IMR-90 (cell line): ENCODE measurements around the gene AFMID. TPM values are rescaled to one million over a fixed set of nuclear protein-coding genes. Genes with fewer than 3 reads are reported as not detected.

Experiments used
- ATAC-seq: fragments of 200-7000 bp; cut with Tn5 transposase; 2 replicates; pipeline ENCODE4 v1.9.1; 2020; ENCODE audit warnings: low read depth, mild to moderate bottlenecking, moderate library complexity
- BruUV-seq: library from RNA; stranded (reverse); fragments of 400-500 nt; replicated peaks from 2 replicates; lab custom pipeline; 2021; lab: Mats Ljungman, UMichigan
- CTCF ChIA-PET: fragments of 300-600 bp; formaldehyde crosslinking; extraction: SDS; loops from one replicate; lab custom pipeline; 2021; ENCODE audit warnings: antibody characterized with exemption; lab: Yijun Ruan, JAX
- POLR2A ChIA-PET: fragments of 300-600 bp; sonication (Branson Sonifier 250); formaldehyde crosslinking; loops from one replicate; lab custom pipeline; 2022; ENCODE audit warnings: antibody characterized with exemption; ENCODE audit not compliant: unreplicated experiment; lab: Charles Lee
- DNase-seq: peaks from one replicate; pipeline ENCODE4 v3.0.0; 2013
- H2AFZ ChIP-seq: replicated peaks from 2 replicates; pipeline ENCODE3; 2013; ENCODE audit warnings: low read length, mild to moderate bottlenecking; ENCODE audit not compliant: poor library complexity
- H2AK5ac ChIP-seq: 2 replicates; pipeline ENCODE4 v1.6.1; 2013; ENCODE audit warnings: low read depth, low read length, inconsistent platforms
- H2AK9ac ChIP-seq: replicated peaks from 2 replicates; pipeline ENCODE3; 2013; ENCODE audit warnings: mild to moderate bottlenecking, low read depth, low read length, moderate library complexity; ENCODE audit not compliant: poor library complexity
- H2BK120ac ChIP-seq: 2 replicates; pipeline ENCODE4 v1.6.1; 2013; ENCODE audit warnings: low read depth, low read length, inconsistent platforms
- H2BK15ac ChIP-seq: 3 replicates; pipeline ENCODE4 v1.6.1; 2013; ENCODE audit warnings: low read depth, low read length, inconsistent platforms
- H2BK20ac ChIP-seq: 2 replicates; pipeline ENCODE4 v1.6.1; 2013; ENCODE audit warnings: low read depth, mild to moderate bottlenecking, inconsistent platforms, low read length, moderate library complexity
- H2BK5ac ChIP-seq: 2 replicates; pipeline ENCODE4 v1.6.1; 2013; ENCODE audit warnings: mild to moderate bottlenecking, low read depth, low read length, inconsistent platforms; ENCODE audit not compliant: poor library complexity, severe bottlenecking
- H3K14ac ChIP-seq: replicated peaks from 2 replicates; pipeline ENCODE4 v1.6.1; 2013; ENCODE audit warnings: low read depth, low read length, inconsistent platforms
- H3K18ac ChIP-seq: 2 replicates; pipeline ENCODE4 v1.6.1; 2013; ENCODE audit warnings: low read depth, low read length, control low read depth
- H3K23ac ChIP-seq: 2 replicates; pipeline ENCODE4 v1.6.1; 2013; ENCODE audit warnings: low read depth, low read length, inconsistent platforms
- H3K27ac ChIP-seq: 2 replicates; pipeline ENCODE4 v1.5.1; 2013; ENCODE audit warnings: mild to moderate bottlenecking, control low read depth, low read length; ENCODE audit not compliant: insufficient read depth
- H3K27me3 ChIP-seq: 2 replicates; pipeline ENCODE4 v1.6.1; 2013; ENCODE audit warnings: low read length; ENCODE audit not compliant: control insufficient read depth, insufficient read depth
- H3K36me3 ChIP-seq: 2 replicates; pipeline ENCODE4 v1.6.1; 2013; ENCODE audit warnings: low read length, mixed read lengths; ENCODE audit not compliant: control insufficient read depth, insufficient read depth
- H3K4ac ChIP-seq: 2 replicates; pipeline ENCODE4 v1.6.1; 2013; ENCODE audit warnings: low read depth, low read length, inconsistent platforms
- H3K4me1 ChIP-seq: 2 replicates; pipeline ENCODE4 v1.6.1; 2013; ENCODE audit warnings: low read length, mixed read lengths; ENCODE audit not compliant: control insufficient read depth, insufficient read depth
- H3K4me2 ChIP-seq: 2 replicates; pipeline ENCODE4 v1.6.1; 2013; ENCODE audit warnings: low read depth, mild to moderate bottlenecking, control low read depth, low read length, moderate library complexity
- H3K4me3 ChIP-seq: 2 replicates; pipeline ENCODE4 v1.5.1; 2013; ENCODE audit warnings: low read depth, mild to moderate bottlenecking, control low read depth, low read length, moderate library complexity; ENCODE audit not compliant: insufficient read depth
- H3K56ac ChIP-seq: 2 replicates; pipeline ENCODE4 v1.6.1; 2013; ENCODE audit warnings: low read length, inconsistent platforms; ENCODE audit not compliant: insufficient read depth; ENCODE audit errors: extremely low read depth
- H3K79me1 ChIP-seq, 2 experiments: 2 replicates each; pipeline ENCODE4 v1.6.1; 2013; ENCODE audit warnings: low read length in 2 of 2, inconsistent platforms in 1 of 2, low read depth in 1 of 2
- H3K9ac ChIP-seq: 2 replicates; pipeline ENCODE4 v1.6.1; 2013; ENCODE audit warnings: low read depth, low read length, control low read depth
- H3K9me1 ChIP-seq: 2 replicates; pipeline ENCODE4 v1.6.1; 2013; ENCODE audit warnings: low read length, inconsistent platforms; ENCODE audit not compliant: insufficient read depth
- H3K9me3 ChIP-seq: 2 replicates; pipeline ENCODE4 v1.6.1; 2013; ENCODE audit warnings: low read length; ENCODE audit not compliant: control insufficient read depth, insufficient read depth
- H4K20me1 ChIP-seq: 2 replicates; pipeline ENCODE4 v1.6.1; 2013; ENCODE audit warnings: low read length, inconsistent platforms; ENCODE audit not compliant: insufficient read depth
- H4K5ac ChIP-seq: 2 replicates; pipeline ENCODE4 v1.6.1; 2013; ENCODE audit warnings: mild to moderate bottlenecking, low read depth, low read length, control low read depth
- H4K8ac ChIP-seq, 2 experiments: 2 replicates each; pipeline ENCODE4 v1.6.1; 2013; ENCODE audit warnings: low read depth in 2 of 2, low read length in 2 of 2, control low read depth in 1 of 2, inconsistent platforms in 1 of 2
- H4K91ac ChIP-seq: 2 replicates; pipeline ENCODE4 v1.6.1; 2013; ENCODE audit warnings: low read depth, low read length, inconsistent platforms; ENCODE audit not compliant: insufficient read depth
- BHLHE40 ChIP-seq: fragments of 150-350 bp; IDR thresholded peaks from 2 replicates; pipeline ENCODE4 v1.6.1; 2016; ENCODE audit warnings: mild to moderate bottlenecking, low read depth, low read length
- CEBPB ChIP-seq: IDR thresholded peaks from 2 replicates; pipeline ENCODE4 v1.6.1; 2012; ENCODE audit warnings: low read depth, low read length, improper control_type of control experiment
- FOS ChIP-seq: fragments of 150-350 bp; IDR thresholded peaks from 2 replicates; pipeline ENCODE4 v1.6.1; 2016; ENCODE audit warnings: low read depth, low read length
- MAZ ChIP-seq: IDR thresholded peaks from 2 replicates; pipeline ENCODE4 v1.6.1; 2012; ENCODE audit warnings: low read depth, mild to moderate bottlenecking, low read length, improper control_type of control experiment, moderate library complexity, borderline replicate concordance
- MXI1 ChIP-seq: IDR thresholded peaks from 2 replicates; pipeline ENCODE4 v1.6.1; 2012; ENCODE audit warnings: low read depth, mild to moderate bottlenecking, low read length, moderate library complexity, borderline replicate concordance
- POLR2A ChIP-seq: IDR thresholded peaks from 2 replicates; pipeline ENCODE4 v1.6.1; 2012; ENCODE audit warnings: mild to moderate bottlenecking, low read depth, low read length
- RAD21 ChIP-seq: IDR thresholded peaks from 2 replicates; pipeline ENCODE4 v1.6.1; 2012; ENCODE audit warnings: low read length, improper control_type of control experiment
- RFX5 ChIP-seq: IDR thresholded peaks from 2 replicates; pipeline ENCODE4 v1.8.0; 2012; ENCODE audit warnings: low read depth, mild to moderate bottlenecking, low read length, moderate library complexity
- WGBS, 2 experiments: methylation state at CpG; one replicate each; pipeline versions ENCODE4 v1.1.5 to v1.1.7; 2013; ENCODE audit warnings: missing lambda C conversion rate in 2 of 2; ENCODE audit not compliant: insufficient read length in 1 of 2; ENCODE audit errors: extremely low coverage in 2 of 2; 5-methylcytosine and 5-hydroxymethylcytosine counted together
- dilution Hi-C: fragments of 300-500 bp; cut with HindIII; formaldehyde crosslinking; loops from one replicate; pipeline ENCODE4 v1.14.3; 2018; ENCODE audit warnings: low sequenced_read_pairs; ENCODE audit not compliant: unreplicated experiment
- in situ Hi-C: fragments of 300-500 bp; cut with MboI; formaldehyde crosslinking; loops from 3 replicates; pipeline ENCODE4 v1.14.3; 2019; ENCODE audit warnings: low sequenced_read_pairs, inconsistent platforms, mixed read lengths
- intact Hi-C: fragments of 100-400 bp; cut with micrococcal nuclease; formaldehyde crosslinking; loops from 2 replicates; pipeline ENCODE4 v1.10.0; 2022
- polyA plus RNA-seq, 3 experiments: library from polyadenylated mRNA; depleted of rRNA; stranded (reverse); fragments of >200 nt; gene quantifications; 2 replicates each; pipeline ENCODE4 v1.2.3, GENCODE V29; 2012; ENCODE audit warnings: low replicate concordance in 1 of 3
- total RNA-seq: library from RNA; depleted of rRNA; stranded (reverse); fragments of >200 nt; gene quantifications from 2 replicates; pipeline ENCODE4 v1.2.3, GENCODE V29; 2012
- TF ChIP-seq, protein P1 (sequence below): fragments of 150-350 bp; IDR thresholded peaks from 2 replicates; pipeline ENCODE4 v1.6.1; 2016; ENCODE audit warnings: low read depth, mild to moderate bottlenecking, low read length, moderate library complexity, borderline replicate concordance

Gene AFMID
- total and polyA plus RNA-seq, 2 of the 4 experiments (the other 2 are of a cell fraction): 41.0 to 65.1 TPM

DNA sequence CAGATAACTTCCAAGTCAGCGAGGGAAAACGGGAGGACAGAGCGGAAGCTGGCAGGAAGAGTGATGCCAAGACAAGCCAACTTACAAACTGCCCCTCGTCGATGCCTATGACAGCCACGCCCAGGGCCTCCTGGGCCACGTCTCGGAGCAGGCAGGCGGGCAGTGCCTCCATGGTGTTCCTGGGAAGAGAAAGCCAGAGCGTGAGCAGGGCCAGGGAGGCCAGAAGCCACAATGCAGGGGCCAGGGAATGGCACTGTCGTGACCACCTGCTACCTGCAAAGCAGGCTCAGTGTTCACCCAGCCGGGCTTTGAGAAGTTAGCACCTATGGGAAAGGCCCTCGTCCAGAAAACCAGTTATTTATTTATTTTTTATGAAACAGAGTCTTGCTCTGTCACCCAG is 4.7 kb upstream of the AFMID start:
- no peak overlapping the region for H3K14ac ChIP-seq
- no peak overlapping the region for H3K9ac ChIP-seq
- no peak for TF ChIP-seq CEBPB
- TF ChIP-seq RFX5: no peak
- no peak for TF ChIP-seq BHLHE40
- no peak for TF ChIP-seq FOS
- TF ChIP-seq MXI1: no peak
- no peak for TF ChIP-seq POLR2A
- TF ChIP-seq MAZ: no peak
- TF ChIP-seq, protein P1, sequence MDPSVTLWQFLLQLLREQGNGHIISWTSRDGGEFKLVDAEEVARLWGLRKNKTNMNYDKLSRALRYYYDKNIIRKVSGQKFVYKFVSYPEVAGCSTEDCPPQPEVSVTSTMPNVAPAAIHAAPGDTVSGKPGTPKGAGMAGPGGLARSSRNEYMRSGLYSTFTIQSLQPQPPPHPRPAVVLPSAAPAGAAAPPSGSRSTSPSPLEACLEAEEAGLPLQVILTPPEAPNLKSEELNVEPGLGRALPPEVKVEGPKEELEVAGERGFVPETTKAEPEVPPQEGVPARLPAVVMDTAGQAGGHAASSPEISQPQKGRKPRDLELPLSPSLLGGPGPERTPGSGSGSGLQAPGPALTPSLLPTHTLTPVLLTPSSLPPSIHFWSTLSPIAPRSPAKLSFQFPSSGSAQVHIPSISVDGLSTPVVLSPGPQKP: no peak
- TF ChIP-seq RAD21: no peak
- no peak overlapping the region for H4K8ac ChIP-seq
- POLR2A ChIA-PET: no interaction called here
- H2AK5ac ChIP-seq: no peak overlapping the region
- no peak overlapping the region for H2BK120ac ChIP-seq
- no TSS peak for BruUV-seq
- H2BK20ac ChIP-seq: no peak overlapping the region
- no peaks in the 10 kb centered on the region for H3K9me3 ChIP-seq
- in situ Hi-C loops: no loop called here
- H3K36me3 ChIP-seq: no peaks in the 10 kb centered on the region; the same call in 1 of the 2 replicates
- H3K4me2 ChIP-seq: no peak overlapping the region
- H4K91ac ChIP-seq: no peak overlapping the region
- H3K9me1 ChIP-seq: peaks cover 17% of the 10 kb centered on the region; the same call in 1 of the 2 replicates
- H2AK9ac ChIP-seq: no peak overlapping the region
- ATAC-seq: no peak
- no peak overlapping the region for H2AFZ ChIP-seq
- no peak overlapping the region for H3K23ac ChIP-seq
- dilution Hi-C loops: no loop called here
- intact Hi-C loops: no loop called here
- CTCF ChIA-PET: no interaction called here
- no peak overlapping the region for H3K4me3 ChIP-seq
- peaks cover 16% of the 10 kb centered on the region for H3K4me1 ChIP-seq
- no peak for DNase-seq
- H4K20me1 ChIP-seq: 0 out of 2 replicates have a peak, but pooled peaks cover 6% of the 10 kb centered on the region
- WGBS, 2 experiments: 97% methylated on average over 8 of the region's 13 CpGs; no CpG with 5 or more reads in 1 of the 2 experiments
- H2BK5ac ChIP-seq: no peak overlapping the region
- peaks cover 21 to 70% of the 10 kb centered on the region in 2 experiments; a peak in 3 of 4 replicates for H3K79me1 ChIP-seq
- H3K4ac ChIP-seq: no peak overlapping the region
- H4K5ac ChIP-seq: no peak overlapping the region
- no peak overlapping the region for H2BK15ac ChIP-seq
- no peak overlapping the region for H3K56ac ChIP-seq
- H3K27me3 ChIP-seq: no peaks in the 10 kb centered on the region
- no peak overlapping the region for H3K27ac ChIP-seq
- no peak overlapping the region for H3K18ac ChIP-seq
